HG03565 (cell line): Measurements from ENCODE around the gene IFITM1.

ENCODE experiments used
- ATAC-seq: cut with Tn5 transposase; IDR thresholded peaks from one replicate; pipeline ENCODE4 v1.9.1; 2021; ENCODE audit warnings: mild to moderate bottlenecking, moderate library complexity; ENCODE audit not compliant: unreplicated experiment

IFITM1 gene

DNA sequence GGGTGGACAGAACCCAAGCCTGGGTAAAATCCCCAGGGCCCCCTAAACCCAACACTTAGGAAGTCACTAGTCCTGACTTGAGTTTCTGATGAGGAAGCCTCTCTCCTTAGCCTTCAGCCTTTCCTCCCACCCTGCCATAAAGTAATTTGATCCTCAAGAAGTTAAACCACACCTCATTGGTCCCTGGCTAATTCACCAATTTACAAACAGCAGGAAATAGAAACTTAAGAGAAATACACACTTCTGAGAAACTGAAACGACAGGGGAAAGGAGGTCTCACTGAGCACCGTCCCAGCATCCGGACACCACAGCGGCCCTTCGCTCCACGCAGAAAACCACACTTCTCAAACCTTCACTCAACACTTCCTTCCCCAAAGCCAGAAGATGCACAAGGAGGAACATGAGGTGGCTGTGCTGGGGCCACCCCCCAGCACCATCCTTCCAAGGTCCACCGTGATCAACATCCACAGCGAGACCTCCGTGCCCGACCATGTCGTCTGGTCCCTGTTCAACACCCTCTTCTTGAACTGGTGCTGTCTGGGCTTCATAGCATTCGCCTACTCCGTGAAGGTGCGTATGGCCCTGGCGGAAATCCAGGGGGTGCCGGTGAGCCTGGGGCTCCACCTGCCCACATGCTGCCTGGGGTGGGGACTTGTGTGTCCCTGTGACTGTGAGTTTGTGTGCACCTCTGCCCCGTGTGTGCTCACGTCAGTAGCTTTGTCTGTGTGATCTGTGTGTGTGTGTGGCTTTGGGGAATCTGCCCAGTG, at the start of gene IFITM1:
TSS of gene IFITM1 (plus strand) at position 254 of the 767 bp plus-strand sequence. CDS start at position 385, 131 bp downstream.
- no peak for ATAC-seq

GRCh38 chr11:266676-267439, 47.0 kb upstream of the IFITM1 start:
- no peak for ATAC-seq

GRCh38 chr11:267491-267994, 46.3 kb upstream of the IFITM1 start:
- ATAC-seq, result no peak

DNA sequence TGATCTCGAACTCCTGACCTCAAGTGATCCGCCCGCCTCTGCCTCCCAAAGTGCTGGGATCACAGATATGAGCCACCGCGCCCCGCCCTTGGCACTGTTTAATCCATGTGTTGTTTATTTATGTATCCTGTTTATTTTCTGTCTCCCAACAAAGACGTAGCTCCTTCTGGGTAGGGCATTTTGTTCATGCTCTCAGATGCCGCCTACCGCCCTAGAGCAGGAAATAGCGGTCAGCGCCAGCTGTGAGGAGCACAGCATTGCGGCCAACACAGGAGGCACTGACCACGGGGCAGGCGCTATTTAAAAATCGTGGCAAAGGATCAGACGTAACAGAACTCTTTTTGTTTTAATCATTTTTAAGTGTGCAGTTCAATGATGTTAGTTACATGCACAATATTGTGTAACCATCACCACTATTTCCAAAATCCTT, 45.1 kb upstream of the IFITM1 start:
- ATAC-seq, result peak; percentile 28

GRCh38 chr11:269146-269890, 44.5 kb upstream of the IFITM1 start:
- ATAC-seq, result peak; percentile 75

GRCh38 chr11:270451-271318, 43.2 kb upstream of the IFITM1 start:
- no peak for ATAC-seq

- ATAC-seq, result no peak
Observed at GRCh38 chr11:271319-271715, 42.5 kb upstream of the IFITM1 start.

- ATAC-seq, result no peak
Observed at GRCh38 chr11:272195-272930, 41.5 kb upstream of the IFITM1 start.

DNA sequence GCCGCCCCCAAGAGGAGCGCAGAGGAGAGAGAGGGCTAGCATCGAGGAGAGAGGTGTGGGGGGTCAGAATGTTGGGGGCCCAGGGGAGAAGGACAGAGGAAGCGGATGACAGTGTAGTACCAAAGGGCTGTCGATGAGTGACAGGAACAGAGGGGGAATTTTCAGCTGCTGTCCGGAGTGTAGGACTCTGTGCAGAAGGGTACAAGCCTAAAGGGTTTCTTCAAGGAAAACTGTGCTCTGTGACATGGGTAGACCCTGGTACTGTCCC, 41.0 kb upstream of the IFITM1 start:
- ATAC-seq, result no peak

DNA sequence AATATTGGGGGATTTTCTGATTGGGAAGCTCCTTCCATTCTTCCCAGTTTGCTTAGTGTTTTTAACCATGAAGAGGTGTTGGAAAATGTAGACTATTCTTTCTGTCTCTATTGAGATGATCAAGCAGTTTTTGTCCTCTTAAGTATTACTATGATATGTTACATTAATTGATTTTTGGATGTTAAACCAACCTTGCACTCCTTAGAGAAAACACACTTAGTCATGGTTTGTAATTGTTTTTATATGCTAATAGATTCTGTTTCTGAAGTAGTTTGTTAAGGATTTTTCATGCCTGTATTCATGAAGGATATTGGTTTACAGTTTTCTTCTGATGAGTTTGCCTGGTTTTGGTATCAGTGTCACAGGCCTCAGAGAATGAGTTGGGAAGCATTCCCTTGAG, 37.6 kb upstream of the IFITM1 start:
- no peak for ATAC-seq

- ATAC-seq, result no peak
Observed at GRCh38 chr11:278001-278951, 35.6 kb upstream of the IFITM1 start, which contains the start of gene NLRP6. TSS of gene NLRP6 (plus strand) at chr11:278407. CDS start at chr11:278570, 163 bp downstream.

DNA sequence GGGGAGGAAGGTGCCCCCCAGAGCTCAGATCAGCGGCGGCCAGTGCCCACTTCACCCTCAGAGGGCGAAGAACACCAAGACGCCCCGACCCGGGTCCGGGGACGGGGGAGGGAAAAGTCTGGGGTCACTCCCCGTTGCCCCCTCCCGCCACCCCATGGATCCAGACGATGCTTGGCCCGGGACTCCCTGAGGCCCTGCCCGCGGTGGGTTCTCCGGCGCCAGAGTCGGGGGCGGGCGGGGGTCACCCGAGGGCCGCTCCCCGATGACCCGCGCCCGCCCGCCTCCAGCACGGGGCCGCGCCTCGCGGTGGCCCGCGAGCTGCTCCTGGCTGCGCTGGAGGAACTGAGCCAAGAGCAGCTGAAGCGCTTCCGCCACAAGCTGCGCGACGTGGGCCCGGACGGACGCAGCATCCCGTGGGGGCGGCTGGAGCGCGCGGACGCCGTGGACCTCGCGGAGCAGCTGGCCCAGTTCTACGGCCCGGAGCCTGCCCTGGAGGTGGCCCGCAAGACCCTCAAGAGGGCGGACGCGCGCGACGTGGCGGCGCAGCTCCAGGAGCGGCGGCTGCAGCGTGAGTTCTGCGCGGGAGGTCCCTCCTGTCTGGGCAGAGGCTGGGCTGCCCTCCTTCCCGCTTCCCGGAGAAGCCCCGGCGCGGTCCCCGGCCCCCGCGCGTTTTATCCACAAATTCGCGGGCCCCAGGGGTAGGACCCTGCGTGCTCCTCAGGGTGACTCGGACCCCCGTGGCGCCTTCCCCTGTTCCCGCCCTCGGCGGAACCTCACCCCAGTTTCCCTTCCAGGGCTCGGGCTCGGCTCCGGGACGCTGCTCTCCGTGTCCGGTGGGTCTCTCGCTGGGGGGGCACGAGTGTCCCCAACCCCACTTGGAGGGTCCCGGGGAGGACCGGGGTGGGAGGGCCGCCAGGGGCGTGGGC, 34.5 kb upstream of the IFITM1 start:
- no peak for ATAC-seq

- no peak for ATAC-seq
Observed at GRCh38 chr11:279966-280705, 33.7 kb upstream of the IFITM1 start.

GRCh38 chr11:280706-281485, 32.9 kb upstream of the IFITM1 start:
- ATAC-seq, result no peak

DNA sequence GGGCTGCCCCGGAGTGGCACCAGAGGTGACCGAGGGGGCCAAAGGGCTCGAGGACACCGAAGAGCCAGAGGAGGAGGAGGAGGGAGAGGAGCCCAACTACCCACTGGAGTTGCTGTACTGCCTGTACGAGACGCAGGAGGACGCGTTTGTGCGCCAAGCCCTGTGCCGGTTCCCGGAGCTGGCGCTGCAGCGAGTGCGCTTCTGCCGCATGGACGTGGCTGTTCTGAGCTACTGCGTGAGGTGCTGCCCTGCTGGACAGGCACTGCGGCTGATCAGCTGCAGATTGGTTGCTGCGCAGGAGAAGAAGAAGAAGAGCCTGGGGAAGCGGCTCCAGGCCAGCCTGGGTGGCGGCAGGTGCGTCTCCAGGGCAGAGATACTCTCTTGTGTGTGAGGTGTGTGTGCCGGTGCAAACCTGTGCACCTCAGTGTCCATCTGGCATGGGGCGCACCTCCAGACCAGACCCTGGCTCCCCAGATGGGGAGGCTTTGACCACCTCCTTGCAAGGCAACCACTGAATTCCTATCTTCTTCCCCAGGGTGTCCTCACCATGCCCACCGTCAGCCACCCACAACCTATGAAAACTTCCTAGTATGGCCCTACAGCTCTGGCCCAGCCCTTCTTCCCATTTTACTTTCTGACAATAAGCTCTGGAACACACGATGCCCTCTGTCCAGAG, 32.2 kb upstream of the IFITM1 start:
- no peak for ATAC-seq

GRCh38 chr11:282171-282570, 31.7 kb upstream of the IFITM1 start:
- no peak for ATAC-seq
